ENCODE results near the gene SSR2. TPM values are rescaled to one million over a fixed set of nuclear protein-coding genes. Genes with fewer than 3 reads are reported as not detected.

The SSR2 gene
- total and polyA plus RNA-seq, 7 donors = 115 to 338 (median 231) TPM

DNA sequence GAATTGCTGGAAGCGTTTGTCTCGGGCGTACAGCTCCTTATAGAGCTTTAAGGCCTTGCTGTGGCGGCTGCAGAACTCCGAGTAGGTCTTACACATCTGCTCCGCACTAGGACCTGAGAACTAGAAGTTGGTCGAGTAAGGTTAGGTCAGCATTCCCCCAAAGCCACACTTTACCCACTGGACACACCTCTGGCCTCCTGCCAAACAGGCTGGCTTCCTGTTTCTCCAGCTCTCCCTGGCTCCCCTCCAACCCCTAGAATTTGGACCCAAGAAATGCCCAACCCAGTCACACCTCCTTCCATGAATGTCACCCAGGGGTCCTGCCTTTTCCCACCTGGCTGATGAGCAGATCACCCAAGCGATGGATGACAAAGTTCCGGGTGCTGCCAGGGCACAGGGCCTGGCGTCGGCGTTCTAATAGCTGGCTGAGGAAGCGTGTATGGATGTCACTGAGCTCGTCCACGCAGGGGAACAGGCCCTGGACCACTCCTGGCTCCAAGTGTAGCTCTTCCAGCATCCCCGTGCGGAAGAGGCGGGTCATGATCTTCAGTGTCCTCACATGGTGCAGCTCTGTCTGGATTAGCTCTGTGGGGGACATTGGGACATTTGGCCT, 58.0 kb downstream of the SSR2 start:
- H3K27me3 ChIP-seq = no peaks in the 10 kb centered on the region
- H3K4me3 ChIP-seq = no peak overlapping the region
- WGBS, 2 donors = 79 to 89% methylated on average over 18 of the region's 18 CpGs
- peaks cover 0 to 30% (median 16%) of the 10 kb centered on the region in 4 donors for H3K4me1 ChIP-seq
- DNase-seq = no peak
- intact Hi-C loops (cut with DNase I) = no loop called here
- no peaks in the 10 kb centered on the region for H3K9me3 ChIP-seq
- TF ChIP-seq POLR2AphosphoS5 (IDR thresholded peaks at IDR 0.05) (no peak), EP300 (IDR thresholded peaks at IDR 0.05) (no peak), POLR2A (IDR thresholded peaks at IDR 0.05) (no peak)
- TF ChIP-seq, protein P1, sequence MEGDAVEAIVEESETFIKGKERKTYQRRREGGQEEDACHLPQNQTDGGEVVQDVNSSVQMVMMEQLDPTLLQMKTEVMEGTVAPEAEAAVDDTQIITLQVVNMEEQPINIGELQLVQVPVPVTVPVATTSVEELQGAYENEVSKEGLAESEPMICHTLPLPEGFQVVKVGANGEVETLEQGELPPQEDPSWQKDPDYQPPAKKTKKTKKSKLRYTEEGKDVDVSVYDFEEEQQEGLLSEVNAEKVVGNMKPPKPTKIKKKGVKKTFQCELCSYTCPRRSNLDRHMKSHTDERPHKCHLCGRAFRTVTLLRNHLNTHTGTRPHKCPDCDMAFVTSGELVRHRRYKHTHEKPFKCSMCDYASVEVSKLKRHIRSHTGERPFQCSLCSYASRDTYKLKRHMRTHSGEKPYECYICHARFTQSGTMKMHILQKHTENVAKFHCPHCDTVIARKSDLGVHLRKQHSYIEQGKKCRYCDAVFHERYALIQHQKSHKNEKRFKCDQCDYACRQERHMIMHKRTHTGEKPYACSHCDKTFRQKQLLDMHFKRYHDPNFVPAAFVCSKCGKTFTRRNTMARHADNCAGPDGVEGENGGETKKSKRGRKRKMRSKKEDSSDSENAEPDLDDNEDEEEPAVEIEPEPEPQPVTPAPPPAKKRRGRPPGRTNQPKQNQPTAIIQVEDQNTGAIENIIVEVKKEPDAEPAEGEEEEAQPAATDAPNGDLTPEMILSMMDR (IDR thresholded peaks at IDR 0.05) = no peak
- H3K36me3 ChIP-seq = peaks cover 37 to 94% (median 82%) of the 10 kb centered on the region in 4 donors
- peak overlapping the region in 3 of 4 donors; percentile 3 to 84 (median 13) for H3K27ac ChIP-seq

DNA sequence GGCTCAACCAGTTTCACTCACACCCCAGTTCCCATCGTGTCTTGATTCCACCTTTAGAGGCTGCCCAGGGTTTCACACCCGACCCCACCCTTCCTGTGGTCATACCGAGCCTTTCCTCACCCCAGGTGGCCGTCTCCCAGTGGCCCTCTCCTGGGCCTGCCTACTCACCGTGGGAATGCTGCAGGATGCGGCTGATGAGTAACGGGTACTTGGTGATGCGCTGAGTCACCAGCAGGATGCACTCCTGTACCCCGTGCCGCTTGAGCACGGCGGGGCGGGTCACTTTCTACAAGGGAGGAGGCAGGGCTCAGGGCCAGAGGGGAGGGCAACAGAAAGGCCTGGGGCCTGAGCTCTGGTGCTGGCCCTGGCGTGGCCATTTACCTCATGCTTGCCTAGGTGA, 58.8 kb downstream of the SSR2 start:
- TF ChIP-seq, protein P1 (IDR thresholded peaks at IDR 0.05) = no peak
- no peak for TF ChIP-seq POLR2A (IDR thresholded peaks at IDR 0.05)
- no peak for TF ChIP-seq POLR2AphosphoS5 (IDR thresholded peaks at IDR 0.05)
- TF ChIP-seq EP300 (IDR thresholded peaks at IDR 0.05) = no peak
- Histone ChIP-seq H3K4me1 (peaks cover 0 to 22% (median 8%) of the 10 kb centered on the region in 4 donors), H3K27me3 (no peaks in the 10 kb centered on the region), H3K4me3 (no peak overlapping the region), H3K27ac (peak overlapping the region; percentile 7 to 84 (median 46)), H3K9me3 (no peaks in the 10 kb centered on the region), H3K36me3 (peaks cover 45 to 100% (median 88%) of the 10 kb centered on the region in 4 donors)
- intact Hi-C loops (cut with DNase I) = no loop called here
- no peak for DNase-seq
- WGBS, 2 donors = 49 to 62% methylated on average over 14 of the region's 14 CpGs

DNA sequence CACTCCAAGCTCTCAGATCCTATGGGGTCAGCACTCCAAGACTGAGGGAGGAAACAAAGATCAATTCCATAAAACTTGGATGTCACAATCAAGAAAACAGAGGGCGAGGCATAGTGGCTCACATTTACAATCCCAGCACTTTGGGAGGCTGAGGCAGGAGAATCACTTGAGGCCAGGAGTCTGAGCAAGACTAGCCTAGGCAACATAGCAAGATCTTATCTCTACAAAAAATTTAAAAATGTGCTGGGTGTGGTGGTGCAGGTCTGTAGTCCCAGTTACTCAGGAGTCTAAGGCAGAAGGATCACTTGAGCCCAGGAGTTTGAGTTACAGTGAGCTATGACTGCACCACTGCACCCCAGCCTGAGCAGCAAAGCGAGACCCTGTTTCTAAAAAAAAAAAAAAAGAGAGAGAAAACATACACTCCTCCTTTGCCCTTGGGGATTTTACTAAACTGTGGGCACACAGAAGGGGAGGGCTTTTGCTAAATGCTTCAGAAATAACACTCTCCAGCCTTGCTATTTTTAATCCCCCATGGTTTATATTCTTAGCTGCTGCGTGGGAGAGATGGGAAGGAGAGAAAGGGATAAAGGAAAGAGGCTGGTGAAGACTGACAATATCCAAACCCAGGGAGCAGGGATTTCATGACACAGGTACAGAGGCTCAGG, 60.5 kb downstream of the SSR2 start:
- Histone ChIP-seq H3K4me3 (no peak overlapping the region), H3K27me3 (no peaks in the 10 kb centered on the region), H3K9me3 (no peaks in the 10 kb centered on the region), H3K4me1 (peaks cover 0 to 16% (median 7%) of the 10 kb centered on the region in 4 donors), H3K27ac (peak overlapping the region in 3 of 4 donors; percentile 41 to 84 (median 42)), H3K36me3 (peaks cover 40 to 100% (median 81%) of the 10 kb centered on the region in 4 donors)
- TF ChIP-seq, protein P1 (IDR thresholded peaks at IDR 0.05) = no peak
- no peak for TF ChIP-seq POLR2AphosphoS5 (IDR thresholded peaks at IDR 0.05)
- TF ChIP-seq EP300 (IDR thresholded peaks at IDR 0.05) = no peak
- no peak for TF ChIP-seq POLR2A (IDR thresholded peaks at IDR 0.05)
- 78 to 88% methylated on average over 3 of the region's 3 CpGs for WGBS, 2 donors
- intact Hi-C loops (cut with DNase I) = no loop called here
- DNase-seq = no peak

Other genes starting within 250 kb of the SSR2 start
- 10 to 100 TPM; 25.7 to 45.7 (median 36.4) TPM for gene GON4L, start 163.7 kb downstream of the SSR2 start, total RNA-seq
- 10 to 100 TPM in 1 of 3 donors, 1 to 10 TPM in 2; 3.5 to 24.7 (median 7.2) TPM for gene GON4L, start 163.7 kb downstream of the SSR2 start, polyA plus RNA-seq
- gene SYT11, start 161.4 kb downstream of the SSR2 start, total RNA-seq = 10 to 100 TPM; 14.0 to 29.1 (median 21.3) TPM
- 1 to 10 TPM in 2 of 3 donors, under 1 TPM in 1; under 0.01 to 8.4 (median 1.2) TPM for gene SYT11, start 161.4 kb downstream of the SSR2 start, polyA plus RNA-seq
- gene RIT1, start 109.6 kb downstream of the SSR2 start, total RNA-seq = 10 to 100 TPM; 16.6 to 23.2 (median 20.7) TPM
- 10 to 100 TPM; 13.1 to 15.0 (median 13.8) TPM for gene RIT1, start 109.6 kb downstream of the SSR2 start, polyA plus RNA-seq
- 10 to 100 TPM; 33.5 to 67.6 (median 38.9) TPM for gene KHDC4, start 86.5 kb downstream of the SSR2 start, total RNA-seq
- gene KHDC4, start 86.5 kb downstream of the SSR2 start, polyA plus RNA-seq = 10 to 100 TPM in 2 of 3 donors, 1 to 10 TPM in 1; 6.6 to 25.2 (median 10.2) TPM
- gene RXFP4, start 79.3 kb downstream of the SSR2 start, total RNA-seq = not detected
- gene RXFP4, start 79.3 kb downstream of the SSR2 start, polyA plus RNA-seq = 1 to 10 TPM in 2 of 3 donors, not detected in 1; 1.8 to 2.7 TPM
- 10 to 100 TPM; 31.6 to 83.9 (median 48.1) TPM for gene ARHGEF2, start 42.4 kb downstream of the SSR2 start, total RNA-seq
- gene ARHGEF2, start 42.4 kb downstream of the SSR2 start, polyA plus RNA-seq = 10 to 100 TPM; 25.8 to 76.7 (median 26.8) TPM
- 10 to 100 TPM; 13.9 to 23.6 (median 19.8) TPM for gene UBQLN4, start 32.8 kb upstream of the SSR2 start, total RNA-seq
- gene UBQLN4, start 32.8 kb upstream of the SSR2 start, polyA plus RNA-seq = 10 to 100 TPM; 11.4 to 21.5 (median 14.8) TPM
- 10 to 100 TPM; 55.4 to 86.4 (median 71.3) TPM for gene LAMTOR2, start 33.8 kb upstream of the SSR2 start, total RNA-seq
- 100 to 1,000 TPM; 142 to 245 (median 199) TPM for gene LAMTOR2, start 33.8 kb upstream of the SSR2 start, polyA plus RNA-seq
- gene RAB25, start 40.2 kb upstream of the SSR2 start, total RNA-seq = not detected
- 100 to 1,000 TPM; 187 to 237 (median 201) TPM for gene RAB25, start 40.2 kb upstream of the SSR2 start, polyA plus RNA-seq
- under 1 TPM; 0.27 to 0.36 (median 0.30) TPM for gene MEX3A, start 61.5 kb upstream of the SSR2 start, total RNA-seq
- gene MEX3A, start 61.5 kb upstream of the SSR2 start, polyA plus RNA-seq = 1 to 10 TPM in 1 of 3 donors, under 1 TPM in 2; 0.23 to 1.5 (median 0.60) TPM
- 100 to 1,000 TPM; 129 to 241 (median 196) TPM for gene LMNA, start 93.8 kb upstream of the SSR2 start, total RNA-seq
- gene LMNA, start 93.8 kb upstream of the SSR2 start, polyA plus RNA-seq = 100 to 1,000 TPM; 108 to 229 (median 142) TPM
- 1 to 10 TPM; 1.6 to 2.9 (median 1.8) TPM for gene SEMA4A, start 132.6 kb upstream of the SSR2 start, total RNA-seq
- gene SEMA4A, start 132.6 kb upstream of the SSR2 start, polyA plus RNA-seq = 1 to 10 TPM; 1.4 to 6.3 (median 1.8) TPM
- gene SLC25A44, start 173.2 kb upstream of the SSR2 start, total RNA-seq = 10 to 100 TPM in 1 of 4 donors, 1 to 10 TPM in 3; 8.6 to 13.3 (median 9.4) TPM
- gene SLC25A44, start 173.2 kb upstream of the SSR2 start, polyA plus RNA-seq = 10 to 100 TPM in 2 of 3 donors, 1 to 10 TPM in 1; 7.8 to 15.3 (median 11.8) TPM
- 10 to 100 TPM; 41.1 to 61.2 (median 50.8) TPM for gene PMF1, start 192.1 kb upstream of the SSR2 start, total RNA-seq
- gene PMF1, start 192.1 kb upstream of the SSR2 start, polyA plus RNA-seq = 10 to 100 TPM; 46.2 to 75.1 (median 60.7) TPM
- gene BGLAP, start 221.2 kb upstream of the SSR2 start, total RNA-seq = 10 to 100 TPM in 1 of 4 donors, 1 to 10 TPM in 3; 3.9 to 15.9 (median 6.5) TPM
- gene BGLAP, start 221.2 kb upstream of the SSR2 start, polyA plus RNA-seq = 1 to 10 TPM in 1 of 3 donors, not detected in 2; 1.0 TPM
- 1 to 10 TPM in 3 of 4 donors, under 1 TPM in 1; 0.99 to 7.7 (median 7.2) TPM for gene PAQR6, start 227.1 kb upstream of the SSR2 start, total RNA-seq
- gene PAQR6, start 227.1 kb upstream of the SSR2 start, polyA plus RNA-seq = 1 to 10 TPM in 2 of 3 donors, under 1 TPM in 1; 0.69 to 3.4 (median 3.0) TPM